GM06990 (cell line): ENCODE results near the gene RNU7-1.

ENCODE experiments used
- DNase-seq: peaks from one replicate; pipeline ENCODE4 v3.0.0-alpha.2; 2011; ENCODE audit not compliant: insufficient read length; ENCODE audit errors: extremely low read depth
- H3K27me3 ChIP-seq: replicated peaks from 2 replicates; pipeline ENCODE4 v1.6.0; 2011; ENCODE audit warnings: low read length; ENCODE audit not compliant: control insufficient read depth, insufficient read depth
- H3K36me3 ChIP-seq: 2 replicates; pipeline ENCODE4 v1.5.1; 2011; ENCODE audit warnings: low read length; ENCODE audit not compliant: control insufficient read depth, insufficient read depth
- H3K4me3 ChIP-seq: replicated peaks from 2 replicates; pipeline ENCODE4 v1.5.1; 2011; ENCODE audit warnings: low read depth, mild to moderate bottlenecking, control low read depth, low read length
- CTCF ChIP-seq: IDR thresholded peaks from 2 replicates; pipeline ENCODE4 v1.5.1; 2011; ENCODE audit warnings: low read length, control low read depth, mild to moderate bottlenecking, inconsistent platforms; ENCODE audit not compliant: insufficient read depth, poor library complexity, severe bottlenecking

Gene RNU7-1

DNA sequence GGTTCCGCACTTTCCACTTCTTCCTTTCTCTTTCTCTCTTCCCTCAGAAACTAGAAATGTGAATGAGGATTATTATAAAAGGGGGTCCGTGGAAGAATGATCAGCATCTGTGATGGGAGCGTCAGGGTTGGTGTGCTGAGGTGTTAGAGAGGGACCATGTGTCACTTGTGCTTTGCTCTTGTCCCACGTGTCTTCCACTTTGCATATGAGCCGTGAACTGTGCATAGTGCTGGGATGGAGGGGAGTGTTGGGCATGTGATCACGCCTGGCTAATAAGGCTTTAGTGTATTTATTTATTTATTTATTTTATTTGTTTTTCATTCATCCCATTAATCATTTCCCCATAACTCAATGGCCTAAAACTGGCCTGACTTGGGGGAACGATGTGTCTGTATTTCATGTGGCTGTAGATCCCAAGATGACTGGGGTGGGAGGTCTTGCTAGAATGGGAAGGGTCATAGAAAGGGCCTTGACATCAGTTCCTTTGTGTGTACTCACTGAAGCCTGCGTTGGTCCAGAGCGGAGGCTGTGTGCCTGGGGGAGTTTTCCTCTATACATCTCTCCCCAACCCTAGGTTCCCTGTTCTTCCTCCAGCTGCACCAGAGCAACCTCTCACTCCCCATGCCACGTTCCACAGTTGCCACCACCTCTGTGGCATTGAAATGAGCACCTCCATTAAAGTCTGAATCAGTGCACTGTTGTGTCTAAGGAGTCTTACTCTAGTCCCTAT lies 20.4 kb upstream of the RNU7-1 start:
- H3K27me3 ChIP-seq, result no peaks in the 10 kb centered on the region
- no peak for DNase-seq
- peaks cover 2% of the 10 kb centered on the region for H3K36me3 ChIP-seq
- TF ChIP-seq CTCF, result no peak
- H3K4me3 ChIP-seq, result no peak overlapping the region

- H3K36me3 ChIP-seq, result peaks cover 2% of the 10 kb centered on the region
- H3K27me3 ChIP-seq, result no peaks in the 10 kb centered on the region
- no peak for TF ChIP-seq CTCF
- no peak overlapping the region for H3K4me3 ChIP-seq
- no peak for DNase-seq
Measured at GRCh38 chr12:6923851-6924250, 19.8 kb upstream of the RNU7-1 start.

GRCh38 chr12:6925239-6925539 lies 18.4 kb upstream of the RNU7-1 start:
- no peaks in the 10 kb centered on the region for H3K27me3 ChIP-seq
- no peak for TF ChIP-seq CTCF
- DNase-seq, result no peak
- peaks cover 2% of the 10 kb centered on the region for H3K36me3 ChIP-seq
- H3K4me3 ChIP-seq, result no peak overlapping the region

DNA sequence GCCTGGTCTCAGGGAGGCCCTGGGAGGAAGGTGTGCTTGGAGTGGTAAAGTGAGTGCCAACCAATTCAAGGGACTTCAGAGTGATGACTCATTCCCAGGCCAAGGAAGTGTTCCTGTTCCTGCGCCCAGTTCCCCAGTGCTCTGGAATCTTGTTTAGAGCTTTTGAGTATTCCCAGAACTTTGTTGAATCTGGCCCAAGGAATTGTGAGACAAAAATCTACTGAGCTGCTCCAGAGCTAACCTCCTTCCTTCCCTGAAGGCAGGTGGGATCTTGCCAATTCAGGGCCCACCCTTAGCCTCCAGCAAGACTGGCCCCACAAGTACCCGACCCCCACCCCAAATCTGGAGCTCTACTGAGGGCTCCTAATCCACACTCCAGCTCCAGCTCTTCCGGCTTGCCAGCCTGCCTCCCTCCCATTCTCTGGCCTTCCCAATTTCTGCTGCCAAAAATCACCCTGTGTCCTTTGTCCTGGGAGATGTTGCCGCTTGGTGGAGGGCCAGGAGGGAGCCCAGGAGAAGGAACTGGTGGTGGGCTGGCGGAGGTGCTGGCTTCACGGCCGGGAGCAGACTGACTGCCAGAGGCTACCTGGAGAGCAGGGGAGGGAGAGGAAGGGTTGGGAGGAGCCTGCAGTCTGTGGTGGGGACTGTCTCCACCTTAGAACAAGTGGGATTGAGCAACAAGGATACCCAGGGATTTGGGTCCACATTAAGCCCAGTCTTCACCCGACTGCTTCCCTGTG lies 17.9 kb upstream of the RNU7-1 start:
- H3K4me3 ChIP-seq, result no peak overlapping the region
- no peak for DNase-seq
- H3K27me3 ChIP-seq, result no peaks in the 10 kb centered on the region
- peaks cover 2% of the 10 kb centered on the region for H3K36me3 ChIP-seq
- no peak for TF ChIP-seq CTCF

- Histone ChIP-seq H3K27me3 (no peaks in the 10 kb centered on the region), H3K36me3 (peaks cover 2% of the 10 kb centered on the region), H3K4me3 (peak within 1 kb of the TSS; percentile 89)
- peak; percentile 64 for DNase-seq
- TF ChIP-seq CTCF, result no peak
Measured at GRCh38 chr12:6927379-6928021, 16.1 kb upstream of the RNU7-1 start, which contains the start of gene ATN1. TSS of gene ATN1 (plus strand) at chr12:6927959. CDS start at chr12:6934002, 6,043 bp downstream.
